Measurements from ENCODE around the gene PPP1CC.

The PPP1CC gene

DNA sequence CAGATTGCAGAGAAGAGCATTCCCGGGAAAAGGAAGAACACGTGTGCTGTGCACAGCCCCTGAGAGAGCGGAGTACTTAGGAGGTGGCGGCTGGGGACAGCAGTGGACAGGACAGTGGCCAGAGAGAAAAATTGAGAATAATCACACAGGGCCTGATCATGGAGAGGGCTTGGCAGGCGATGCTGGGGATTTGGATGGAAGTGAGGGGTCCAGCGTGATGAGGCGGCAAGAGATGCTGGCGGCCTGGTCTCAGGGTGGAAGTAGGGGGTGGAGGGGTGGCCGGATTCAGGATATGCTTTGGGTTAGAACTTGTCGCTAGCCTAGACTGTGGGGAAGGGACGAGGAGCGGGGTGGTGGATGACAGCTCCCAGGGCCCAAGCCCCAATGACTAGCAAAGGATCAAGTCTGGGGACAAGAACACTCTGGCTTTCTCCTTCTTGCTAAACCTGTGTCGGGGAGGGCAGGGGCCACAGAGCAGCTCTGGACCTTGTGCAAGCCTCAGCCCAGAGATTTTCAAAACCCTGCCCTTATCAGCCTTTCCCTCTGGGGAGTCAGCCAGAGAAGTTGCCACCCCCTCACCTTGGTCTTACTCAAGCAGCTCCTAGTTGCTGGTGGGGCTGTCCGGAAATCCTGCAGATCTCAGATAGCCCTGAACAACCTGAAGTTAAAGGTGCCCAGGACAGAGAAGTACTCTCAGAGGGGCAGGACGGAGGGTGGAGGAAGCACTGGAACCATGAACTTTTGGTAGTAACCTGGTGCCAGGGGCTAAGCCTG, 55.1 kb downstream of the PPP1CC start:
- DNase-seq (ENCODE audit: low read depth, low spot score), result no peak

DNA sequence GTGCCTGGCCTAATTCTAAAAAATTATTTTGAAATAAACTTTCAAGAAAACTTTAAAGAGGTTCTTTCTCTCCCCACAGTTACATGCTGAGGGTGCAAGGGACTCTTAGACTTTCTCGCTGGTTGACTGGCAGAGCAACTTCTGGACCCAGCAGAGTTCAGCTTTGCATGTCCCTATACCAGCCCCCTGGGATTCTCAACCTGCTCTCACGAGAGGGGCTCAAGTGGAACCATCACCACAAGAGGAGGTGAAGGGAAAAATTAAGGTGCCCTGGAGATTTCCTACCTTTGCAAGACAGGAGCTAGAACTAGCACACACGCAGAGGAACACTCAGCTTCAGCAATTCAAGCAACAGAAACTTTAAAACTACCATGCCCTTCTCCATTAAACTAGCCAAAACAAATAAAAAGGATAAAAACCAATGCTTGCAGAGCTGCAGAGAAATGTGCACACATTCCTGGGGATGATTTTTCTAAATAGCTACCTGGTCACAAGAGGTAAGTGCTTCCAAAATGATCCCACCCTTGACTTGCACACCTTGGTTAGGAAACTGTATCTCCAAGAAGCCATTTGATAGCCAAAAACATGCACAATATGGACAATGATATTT, 56.3 kb downstream of the PPP1CC start:
- DNase-seq (ENCODE audit: low read depth, low spot score), result no peak

DNA sequence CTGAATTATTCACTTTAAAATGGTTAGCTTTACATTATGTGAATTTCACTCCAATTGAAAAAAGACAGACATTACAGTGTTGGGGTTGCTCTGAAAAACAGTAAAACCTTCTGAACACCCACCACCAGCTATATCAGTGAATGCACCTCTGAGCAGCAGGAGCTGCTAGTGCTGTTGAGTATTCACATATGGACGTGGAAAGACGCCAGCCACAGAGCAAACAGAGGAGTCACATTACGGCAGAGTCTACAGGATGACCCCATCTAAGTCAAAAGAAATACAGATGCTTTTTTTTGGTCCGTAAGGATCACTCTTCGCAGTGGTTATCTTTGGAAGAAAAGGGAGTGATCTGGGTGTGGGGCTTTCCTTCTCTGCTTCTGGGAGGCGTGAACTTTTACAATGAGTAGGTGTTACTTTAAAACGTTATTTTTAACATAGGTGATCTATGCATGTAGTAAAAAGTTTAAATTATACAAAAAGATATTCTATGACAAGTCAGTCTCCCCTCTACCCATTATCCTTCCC, 58.3 kb downstream of the PPP1CC start:
- no peak for DNase-seq (ENCODE audit: low read depth, low spot score)

- no peak for DNase-seq (ENCODE audit: low read depth, low spot score)
Measured at GRCh38 chr12:110683888-110684287, 58.8 kb downstream of the PPP1CC start.

GRCh38 chr12:110680032-110680431, 62.7 kb downstream of the PPP1CC start:
- no peak for DNase-seq (ENCODE audit: low read depth, low spot score)

DNA sequence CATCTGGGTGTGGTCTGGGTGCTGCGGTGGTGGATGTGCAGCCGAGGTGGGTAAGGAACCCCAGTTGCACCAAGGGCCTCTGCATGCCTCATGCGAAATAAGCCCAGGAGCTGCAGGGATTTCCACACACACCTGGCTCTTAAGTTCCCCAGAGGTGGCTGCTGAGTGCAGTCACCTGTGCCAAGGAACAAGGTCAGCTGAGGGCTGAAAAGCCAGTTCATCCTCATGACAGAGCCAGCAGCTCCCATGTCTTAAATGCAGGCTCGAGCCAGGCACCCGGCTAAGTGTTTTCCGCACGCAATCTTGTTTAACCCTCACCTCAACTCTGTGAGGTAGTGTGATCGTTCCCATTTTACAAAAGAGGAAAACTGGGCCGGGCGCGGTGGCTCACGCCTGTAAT, 63.5 kb downstream of the PPP1CC start:
- DNase-seq (ENCODE audit: low read depth, low spot score), result no peak

GRCh38 chr12:110677982-110678381, 64.7 kb downstream of the PPP1CC start:
- no peak for DNase-seq (ENCODE audit: low read depth, low spot score)

- no peak for DNase-seq (ENCODE audit: low read depth, low spot score)
Measured at GRCh38 chr12:110677206-110677911, 65.3 kb downstream of the PPP1CC start.

DNA sequence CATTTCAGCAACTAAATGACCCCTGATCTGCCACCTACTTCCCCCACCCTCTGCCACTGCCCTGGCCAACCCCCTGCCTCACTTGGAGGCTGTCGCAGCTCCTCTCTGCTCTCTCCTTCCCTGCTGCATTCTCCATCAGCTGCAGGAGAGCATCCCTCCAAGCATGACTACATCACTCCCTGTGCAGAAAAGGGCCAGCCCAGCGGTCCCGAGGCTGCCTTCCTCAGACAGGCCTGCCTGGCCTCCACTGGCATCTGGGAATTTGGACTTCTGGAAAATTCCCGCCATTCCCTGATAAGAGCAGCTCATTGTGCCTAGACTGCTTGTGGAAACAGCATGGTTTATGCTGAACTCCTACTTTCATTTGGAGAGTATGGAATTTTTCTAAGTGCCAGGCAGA, 66.5 kb downstream of the PPP1CC start:
- no peak for DNase-seq (ENCODE audit: low read depth, low spot score)

DNA sequence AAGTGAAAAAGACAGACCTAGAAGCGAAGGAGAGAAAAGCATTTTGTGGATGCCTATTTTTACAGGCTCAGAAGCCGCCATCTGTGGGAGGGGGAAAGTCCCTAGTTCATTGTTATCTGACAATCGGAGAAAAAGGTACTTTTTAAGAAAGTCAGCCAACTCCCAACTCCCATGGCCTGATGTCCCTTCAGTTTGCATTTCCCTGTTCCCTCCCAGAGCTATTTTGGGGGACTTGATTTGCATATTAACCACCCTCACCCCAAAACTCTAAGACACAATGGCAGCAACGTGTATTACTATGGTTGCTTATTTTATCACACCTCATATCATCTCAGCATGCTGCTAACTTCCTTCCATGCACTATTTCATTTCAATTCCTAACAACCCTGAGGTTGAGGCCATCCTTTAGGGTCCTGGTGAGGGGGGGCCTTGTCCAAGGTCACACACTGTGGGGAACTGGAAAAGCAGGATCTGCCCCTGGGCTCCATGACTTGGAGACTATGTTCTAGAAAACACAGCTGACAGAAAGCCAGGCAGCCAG, 72.5 kb downstream of the PPP1CC start:
- no peak for DNase-seq (ENCODE audit: low read depth, low spot score)

Data from activated CD4-positive, CD25-positive, alpha-beta regulatory T cell treated with anti-CD3 and anti-CD28 coated beads, Interleukin-2, amount 50 U/mL, for 16 hours (primary cell).